ENCODE results near the gene SSBP3.

SSBP3 gene

DNA sequence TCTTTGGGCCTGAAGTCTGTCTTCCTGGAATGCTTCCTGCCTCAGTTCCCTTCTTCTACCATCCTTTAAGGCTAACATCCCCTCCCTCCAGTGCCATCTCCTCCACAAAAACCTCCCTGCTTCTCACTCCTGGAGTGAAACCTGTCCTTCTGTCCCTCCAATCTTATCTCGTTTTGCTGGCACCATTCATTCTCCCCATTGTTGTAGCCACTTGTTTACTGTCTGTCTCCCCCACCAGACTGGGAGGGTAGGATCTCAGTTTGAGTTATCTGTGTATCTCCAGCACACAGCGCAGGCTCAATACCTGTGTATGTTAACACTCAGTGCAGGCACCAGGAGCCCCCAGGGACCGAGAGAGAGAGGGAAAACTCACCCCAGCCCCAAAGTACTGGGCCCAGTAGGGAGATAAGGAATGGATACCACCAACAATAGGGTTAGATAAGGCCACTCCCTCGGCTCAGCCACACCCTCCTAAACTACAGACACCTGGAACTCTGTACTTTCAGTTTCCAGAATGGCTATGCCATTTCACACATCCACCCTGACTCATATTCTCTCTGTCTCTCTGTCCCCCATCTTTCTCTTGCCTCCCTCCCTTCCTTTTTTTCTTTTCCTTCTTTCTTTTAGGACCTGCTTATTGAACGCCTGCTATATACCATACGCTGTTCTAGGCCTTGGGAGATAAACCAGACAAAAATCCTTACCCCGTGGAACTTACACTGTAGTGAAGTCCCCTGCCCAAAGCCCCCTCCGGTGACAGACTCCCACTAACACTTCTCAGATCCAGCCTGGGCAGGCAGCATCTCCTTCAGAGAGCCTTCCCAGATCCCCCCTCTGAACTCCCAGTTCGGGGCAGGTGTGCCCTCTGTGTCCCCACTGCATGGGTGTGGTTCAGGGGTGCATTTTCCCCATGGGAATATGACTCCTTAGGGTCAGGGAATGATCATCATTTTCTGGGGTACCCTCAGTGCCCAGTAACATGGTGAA lies 3.3 kb upstream of the SSBP3 start:
- Histone ChIP-seq H3K4me1 (ENCODE audit: control insufficient read depth, low read depth, low read length) (peaks cover 22% of the 10 kb centered on the region), H3K36me3 (ENCODE audit: control insufficient read depth, low read depth, low read length) (no peaks in the 10 kb centered on the region), H3K27ac (ENCODE audit: low read length) (no peak overlapping the region), H3K4me3 (ENCODE audit: low read length) (no peak overlapping the region), H3K27me3 (ENCODE audit: control insufficient read depth, insufficient read depth, low read length) (no peaks in the 10 kb centered on the region), H3K9ac (ENCODE audit: low read length) (no peak overlapping the region), H3K9me3 (ENCODE audit: control insufficient read depth, low read depth, low read length) (no peaks in the 10 kb centered on the region)

DNA sequence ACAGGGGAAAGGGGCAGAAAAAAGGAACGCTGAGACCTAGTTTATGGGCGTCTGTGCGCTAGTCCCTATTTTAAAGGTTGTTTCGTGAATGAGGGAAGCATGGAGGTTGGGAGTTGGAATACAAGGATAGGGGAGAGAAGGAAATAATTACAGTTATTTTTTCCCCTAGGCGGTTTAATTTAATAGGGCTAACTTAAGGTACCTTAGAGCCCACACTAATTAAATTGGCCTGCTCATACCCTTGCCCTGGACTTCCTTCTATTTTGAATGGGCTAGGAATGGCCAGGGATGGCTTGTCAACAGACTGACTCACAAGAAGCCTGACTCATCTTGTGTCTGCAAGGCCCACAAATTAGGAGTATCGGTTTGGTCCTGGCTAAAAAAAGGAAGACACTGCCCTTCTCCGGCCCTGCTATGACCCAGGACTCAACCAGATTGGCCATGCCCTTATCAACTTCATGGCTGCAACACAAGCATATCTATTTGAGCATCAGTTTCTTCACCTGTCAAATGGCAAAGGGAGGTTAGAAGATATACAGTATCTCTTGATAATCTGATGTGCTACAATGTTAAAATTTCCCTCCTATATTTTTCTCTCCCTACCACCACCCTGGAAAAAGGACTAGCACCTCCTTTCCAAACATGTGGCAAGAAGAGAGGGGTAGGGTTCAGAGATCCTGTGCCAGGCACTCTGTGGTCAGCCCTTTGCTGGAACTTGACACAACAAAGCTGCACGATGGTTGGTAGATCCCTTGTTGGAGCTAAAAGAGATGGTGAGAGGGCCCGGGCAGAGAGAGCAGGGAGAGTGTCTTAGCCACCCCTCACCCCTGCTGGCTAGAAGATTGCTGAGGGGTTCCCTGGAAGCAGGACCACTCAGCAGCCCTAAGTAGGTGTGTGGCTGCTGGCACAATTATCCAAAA lies 2.2 kb upstream of the SSBP3 start:
- no peaks in the 10 kb centered on the region for H3K9me3 ChIP-seq (ENCODE audit: control insufficient read depth, low read depth, low read length)
- peak overlapping the region; percentile 95 for H3K27ac ChIP-seq (ENCODE audit: low read length)
- peak overlapping the region; percentile 83 for H3K9ac ChIP-seq (ENCODE audit: low read length)
- peaks cover 33% of the 10 kb centered on the region for H3K4me1 ChIP-seq (ENCODE audit: control insufficient read depth, low read depth, low read length)
- H3K4me3 ChIP-seq (ENCODE audit: low read length), result peak overlapping the region; percentile 67
- no peaks in the 10 kb centered on the region for H3K27me3 ChIP-seq (ENCODE audit: control insufficient read depth, insufficient read depth, low read length)
- peaks cover 3% of the 10 kb centered on the region for H3K36me3 ChIP-seq (ENCODE audit: control insufficient read depth, low read depth, low read length)

DNA sequence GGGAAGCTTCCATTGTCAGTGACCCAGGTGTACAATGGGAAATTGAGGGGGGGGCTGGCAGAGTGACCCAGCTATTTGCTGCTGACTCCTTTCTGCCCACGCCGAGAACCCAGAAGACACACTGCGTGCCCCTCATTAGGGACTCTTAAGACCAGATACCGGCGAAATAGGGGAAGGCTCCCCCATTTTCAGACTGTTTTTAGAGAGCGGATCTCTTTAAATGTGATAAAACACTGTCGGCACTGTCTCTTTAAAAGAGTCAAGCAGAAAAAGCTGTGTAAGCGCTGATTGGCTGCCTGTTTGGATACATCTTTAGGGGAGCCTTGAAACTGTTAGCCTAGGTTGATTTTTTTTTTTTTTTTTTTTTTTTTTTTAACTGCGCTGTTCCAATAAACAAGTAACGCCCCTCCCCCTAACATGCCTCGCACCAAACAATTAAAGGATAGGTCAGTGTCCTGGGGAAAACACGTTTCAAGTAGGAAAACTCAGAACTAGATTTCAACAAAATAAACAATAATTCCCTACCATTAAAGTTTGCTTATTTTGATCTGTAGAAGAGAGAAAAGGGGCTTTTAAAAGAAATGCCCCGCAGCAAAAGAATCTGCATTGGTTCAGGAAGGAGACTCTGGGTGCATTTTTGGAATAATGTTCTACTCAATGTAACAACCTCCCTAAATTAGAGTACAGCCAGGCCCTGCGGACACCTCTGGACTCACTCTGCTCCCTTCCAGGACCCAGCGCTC lies 1.4 kb upstream of the SSBP3 start:
- Histone ChIP-seq H3K9me3 (ENCODE audit: control insufficient read depth, low read depth, low read length) (no peaks in the 10 kb centered on the region), H3K27ac (ENCODE audit: low read length) (peak overlapping the region; percentile 95), H3K27me3 (ENCODE audit: control insufficient read depth, insufficient read depth, low read length) (no peaks in the 10 kb centered on the region), H3K4me3 (ENCODE audit: low read length) (peak overlapping the region; percentile 67), H3K9ac (ENCODE audit: low read length) (peak overlapping the region; percentile 83), H3K36me3 (ENCODE audit: control insufficient read depth, low read depth, low read length) (peaks cover 11% of the 10 kb centered on the region), H3K4me1 (ENCODE audit: control insufficient read depth, low read depth, low read length) (peaks cover 40% of the 10 kb centered on the region)

DNA sequence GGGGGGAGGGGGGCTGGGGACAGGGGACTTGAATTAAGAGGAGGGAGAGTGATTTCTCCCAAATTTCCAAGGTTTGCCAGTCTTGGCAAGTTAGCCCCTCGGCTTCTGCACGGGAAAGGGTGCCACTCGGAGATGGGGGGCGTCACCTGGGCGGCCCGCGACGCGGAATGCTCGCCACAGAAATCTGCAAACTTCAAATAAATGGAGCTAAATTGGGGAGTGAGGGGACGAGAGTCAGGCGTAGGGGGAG lies 885 bp upstream of the SSBP3 start:
- no peaks in the 10 kb centered on the region for H3K9me3 ChIP-seq (ENCODE audit: control insufficient read depth, low read depth, low read length)

DNA sequence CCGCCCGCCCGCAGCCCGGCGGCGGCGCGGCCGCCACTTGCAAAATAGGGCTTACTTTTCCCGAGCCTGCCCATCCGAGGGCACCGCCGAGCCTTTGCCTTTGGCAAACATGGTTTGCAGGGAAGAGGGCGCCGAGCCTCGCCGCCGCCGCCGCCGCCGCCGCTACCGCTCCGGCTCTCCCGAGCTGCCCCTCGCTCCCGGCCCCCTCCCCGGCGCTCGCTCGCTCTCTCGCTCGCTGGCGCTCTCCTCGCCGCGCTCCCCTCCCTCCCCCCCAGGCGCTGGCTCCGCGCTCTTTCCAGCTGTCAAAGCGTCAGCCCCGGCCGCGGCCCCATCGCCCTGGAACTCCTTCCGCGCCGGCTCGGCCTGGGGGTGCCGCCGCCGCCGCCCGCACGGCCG lies 298 bp downstream of the SSBP3 start:
- no peak overlapping the region for H3K9ac ChIP-seq (ENCODE audit: low read length)
- H3K27ac ChIP-seq (ENCODE audit: low read length), result no peak overlapping the region

More for the DNA sequence above, 885 bp upstream of the SSBP3 start:
- H3K9ac ChIP-seq (ENCODE audit: low read length), result peak overlapping the region; percentile 83
- H3K4me1 ChIP-seq (ENCODE audit: control insufficient read depth, low read depth, low read length), result peaks cover 41% of the 10 kb centered on the region
- no peaks in the 10 kb centered on the region for H3K27me3 ChIP-seq (ENCODE audit: control insufficient read depth, insufficient read depth, low read length)
- H3K27ac ChIP-seq (ENCODE audit: low read length), result peak overlapping the region; percentile 95
- H3K4me3 ChIP-seq (ENCODE audit: low read length), result peak overlapping the region; percentile 67
- H3K36me3 ChIP-seq (ENCODE audit: control insufficient read depth, low read depth, low read length), result peaks cover 16% of the 10 kb centered on the region

DNA sequence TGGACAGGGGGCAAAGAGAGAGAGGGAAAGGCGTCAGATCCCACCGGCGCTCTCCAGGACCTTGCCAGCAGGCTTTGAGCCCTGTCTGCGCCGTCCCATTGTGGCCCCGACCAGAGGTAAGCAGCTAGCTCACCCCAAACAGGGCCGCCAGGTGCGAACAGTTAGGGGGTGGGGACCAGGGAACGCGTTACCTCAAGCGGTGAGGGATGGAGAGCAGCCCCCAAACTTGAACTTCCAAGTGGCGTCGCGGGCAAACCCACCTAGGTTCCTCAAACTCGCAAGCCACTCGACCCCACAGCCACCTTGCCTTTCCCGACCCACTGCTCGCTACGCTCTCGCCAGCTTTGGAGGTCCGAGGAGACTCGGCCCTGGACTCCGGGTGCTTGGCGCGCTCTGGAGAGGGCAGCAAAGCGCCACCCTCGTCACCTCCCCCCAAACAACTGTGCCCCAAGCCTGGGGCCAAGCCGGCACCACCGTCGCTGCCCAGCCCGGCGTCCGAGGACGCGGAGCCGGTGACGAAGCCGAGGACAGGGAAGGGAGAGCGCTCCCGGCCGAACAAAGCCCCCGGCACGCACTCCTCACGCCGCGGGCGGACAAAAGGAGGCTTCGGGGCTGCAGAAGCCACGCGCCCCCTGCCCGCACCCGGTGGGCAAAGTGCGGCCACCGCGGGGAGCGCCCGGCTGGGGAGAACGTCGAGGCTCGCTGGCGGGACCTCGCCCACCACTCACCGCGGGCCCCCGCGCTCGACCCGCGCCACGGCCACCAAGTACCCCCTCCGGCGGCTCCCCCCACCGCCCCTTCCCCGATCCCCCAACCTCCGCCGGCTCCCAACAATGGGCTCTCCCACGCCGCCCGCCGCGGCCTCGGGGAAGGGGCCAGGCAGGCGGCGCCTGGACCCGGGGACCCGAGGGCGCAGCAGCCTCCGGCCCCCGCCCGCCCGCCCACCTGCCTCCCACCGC lies 976 bp downstream of the SSBP3 start:
- peaks cover 35% of the 10 kb centered on the region for H3K36me3 ChIP-seq (ENCODE audit: control insufficient read depth, low read depth, low read length)
- H3K27me3 ChIP-seq (ENCODE audit: control insufficient read depth, insufficient read depth, low read length), result no peaks in the 10 kb centered on the region
- peak overlapping the region; percentile 63 for H3K9ac ChIP-seq (ENCODE audit: low read length)
- no peaks in the 10 kb centered on the region for H3K9me3 ChIP-seq (ENCODE audit: control insufficient read depth, low read depth, low read length)
- peak overlapping the region; percentile 85 for H3K4me3 ChIP-seq (ENCODE audit: low read length)
- peaks cover 41% of the 10 kb centered on the region for H3K4me1 ChIP-seq (ENCODE audit: control insufficient read depth, low read depth, low read length)
- H3K27ac ChIP-seq (ENCODE audit: low read length), result no peak overlapping the region

More for the DNA sequence above, 298 bp downstream of the SSBP3 start:
- Histone ChIP-seq H3K27me3 (ENCODE audit: control insufficient read depth, insufficient read depth, low read length) (no peaks in the 10 kb centered on the region), H3K4me1 (ENCODE audit: control insufficient read depth, low read depth, low read length) (peaks cover 41% of the 10 kb centered on the region), H3K4me3 (ENCODE audit: low read length) (no peak overlapping the region), H3K36me3 (ENCODE audit: control insufficient read depth, low read depth, low read length) (peaks cover 28% of the 10 kb centered on the region), H3K9me3 (ENCODE audit: control insufficient read depth, low read depth, low read length) (no peaks in the 10 kb centered on the region)

DNA sequence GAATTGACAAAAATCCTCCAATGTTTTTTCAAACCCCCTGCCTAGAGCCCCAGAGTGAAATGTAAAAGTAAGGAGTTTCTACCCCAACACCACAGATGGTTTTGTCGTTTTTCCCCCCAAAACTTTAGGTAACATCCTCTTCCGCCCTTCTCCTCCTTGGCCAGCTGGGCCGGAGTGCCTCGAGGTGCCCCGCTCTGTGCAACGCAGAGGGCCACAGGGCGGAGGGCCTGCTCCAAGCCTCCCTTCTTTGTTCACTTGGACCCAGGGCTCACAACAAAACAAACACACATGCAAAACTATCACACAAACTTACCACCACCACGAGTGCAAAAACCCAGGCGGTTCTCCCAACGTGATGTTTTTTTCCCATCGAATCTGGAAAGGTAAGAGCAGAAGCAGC lies 1.9 kb downstream of the SSBP3 start:
- H3K27me3 ChIP-seq (ENCODE audit: control insufficient read depth, insufficient read depth, low read length), result no peaks in the 10 kb centered on the region
- H3K36me3 ChIP-seq (ENCODE audit: control insufficient read depth, low read depth, low read length), result peaks cover 43% of the 10 kb centered on the region
- peak overlapping the region; percentile 85 for H3K4me3 ChIP-seq (ENCODE audit: low read length)
- H3K9ac ChIP-seq (ENCODE audit: low read length), result peak overlapping the region; percentile 63
- peaks cover 36% of the 10 kb centered on the region for H3K4me1 ChIP-seq (ENCODE audit: control insufficient read depth, low read depth, low read length)
- H3K27ac ChIP-seq (ENCODE audit: low read length), result no peak overlapping the region
- no peaks in the 10 kb centered on the region for H3K9me3 ChIP-seq (ENCODE audit: control insufficient read depth, low read depth, low read length)

DNA sequence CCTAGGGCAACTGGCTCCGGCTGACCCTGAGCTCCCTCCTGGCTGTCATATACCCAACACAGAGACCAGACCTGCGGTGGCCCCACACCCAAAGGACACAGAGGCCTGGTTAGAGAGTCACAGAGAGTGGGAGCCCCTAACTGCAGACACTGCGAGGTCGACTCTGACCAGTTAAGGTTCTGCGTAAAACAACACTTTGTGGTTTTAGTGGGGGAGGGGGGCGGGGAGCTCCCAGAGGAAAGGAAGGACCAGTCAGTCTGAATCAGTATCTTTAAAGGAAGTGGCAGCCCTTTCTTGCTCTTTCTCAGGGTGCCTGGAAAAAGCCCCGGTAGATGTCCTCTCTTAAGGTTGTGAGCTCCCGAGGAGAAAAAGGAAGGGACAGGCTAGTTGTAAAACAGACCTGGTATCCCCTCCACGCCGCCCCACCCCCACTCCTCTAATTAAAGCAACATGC lies 2.4 kb downstream of the SSBP3 start:
- no peak overlapping the region for H3K9ac ChIP-seq (ENCODE audit: low read length)
- no peak overlapping the region for H3K27ac ChIP-seq (ENCODE audit: low read length)
- H3K36me3 ChIP-seq (ENCODE audit: control insufficient read depth, low read depth, low read length), result peaks cover 47% of the 10 kb centered on the region
- no peaks in the 10 kb centered on the region for H3K9me3 ChIP-seq (ENCODE audit: control insufficient read depth, low read depth, low read length)
- H3K4me1 ChIP-seq (ENCODE audit: control insufficient read depth, low read depth, low read length), result peaks cover 32% of the 10 kb centered on the region
- no peaks in the 10 kb centered on the region for H3K27me3 ChIP-seq (ENCODE audit: control insufficient read depth, insufficient read depth, low read length)
- peak overlapping the region; percentile 85 for H3K4me3 ChIP-seq (ENCODE audit: low read length)

DNA sequence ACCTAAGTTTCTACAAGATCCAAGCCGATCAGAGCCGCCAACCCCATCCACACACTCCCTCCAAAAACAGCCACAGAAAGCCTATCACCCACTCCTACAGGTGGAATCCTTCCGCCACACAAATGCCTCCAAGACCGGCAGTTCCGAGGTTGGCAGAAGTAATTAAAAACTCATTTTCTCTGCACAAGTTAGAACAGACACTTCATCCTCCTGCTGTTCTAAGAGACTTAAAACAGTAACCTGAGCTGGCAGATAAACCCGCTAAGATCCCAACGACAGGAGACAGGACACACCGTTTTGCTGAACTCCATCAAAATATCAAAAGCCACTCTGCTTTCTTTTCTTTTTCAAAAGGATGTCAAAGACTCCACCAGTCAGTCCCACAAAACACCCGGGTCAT lies 2.8 kb downstream of the SSBP3 start:
- H3K27me3 ChIP-seq (ENCODE audit: control insufficient read depth, insufficient read depth, low read length), result no peaks in the 10 kb centered on the region
- H3K9me3 ChIP-seq (ENCODE audit: control insufficient read depth, low read depth, low read length), result no peaks in the 10 kb centered on the region
- H3K4me1 ChIP-seq (ENCODE audit: control insufficient read depth, low read depth, low read length), result peaks cover 27% of the 10 kb centered on the region
- H3K36me3 ChIP-seq (ENCODE audit: control insufficient read depth, low read depth, low read length), result peaks cover 52% of the 10 kb centered on the region
- H3K9ac ChIP-seq (ENCODE audit: low read length), result no peak overlapping the region
- H3K4me3 ChIP-seq (ENCODE audit: low read length), result peak overlapping the region; percentile 85
- no peak overlapping the region for H3K27ac ChIP-seq (ENCODE audit: low read length)

DNA sequence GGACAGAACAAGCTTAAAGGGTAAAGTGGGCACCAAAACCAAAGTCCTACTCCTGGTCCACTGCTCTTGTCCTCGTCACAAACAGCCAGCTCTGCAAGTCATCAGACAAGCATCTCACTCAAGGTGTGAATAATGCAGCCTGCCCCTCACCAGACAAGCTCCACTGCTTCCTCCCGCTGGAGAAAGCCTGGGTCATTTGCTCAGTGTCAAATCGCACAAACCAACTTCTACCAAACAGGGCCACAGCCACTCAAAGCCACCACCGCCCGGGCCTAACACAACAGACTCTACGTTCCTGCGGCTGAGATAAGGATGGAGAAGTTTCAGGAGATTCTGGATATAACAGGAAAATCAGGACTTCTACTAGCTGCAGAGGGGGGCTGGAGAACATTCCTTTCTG lies 3.3 kb downstream of the SSBP3 start:
- peak overlapping the region; percentile 85 for H3K4me3 ChIP-seq (ENCODE audit: low read length)
- no peak overlapping the region for H3K27ac ChIP-seq (ENCODE audit: low read length)
- no peaks in the 10 kb centered on the region for H3K27me3 ChIP-seq (ENCODE audit: control insufficient read depth, insufficient read depth, low read length)
- peaks cover 22% of the 10 kb centered on the region for H3K4me1 ChIP-seq (ENCODE audit: control insufficient read depth, low read depth, low read length)
- H3K9me3 ChIP-seq (ENCODE audit: control insufficient read depth, low read depth, low read length), result no peaks in the 10 kb centered on the region
- H3K36me3 ChIP-seq (ENCODE audit: control insufficient read depth, low read depth, low read length), result peaks cover 57% of the 10 kb centered on the region
- no peak overlapping the region for H3K9ac ChIP-seq (ENCODE audit: low read length)
